C4-2B (cell line): ENCODE results near the gene REEP6.

Experiments used
- CTCF ChIP-seq: fragments of 450-650 bp; conservative IDR thresholded peaks from 2 replicates; pipeline ENCODE4 v1.5.1; 2017; ENCODE audit warnings: mild to moderate bottlenecking
- ZFX ChIP-seq: fragments of 450-650 bp; IDR thresholded peaks from 2 replicates; pipeline ENCODE4 v1.6.1; 2017

- TF ChIP-seq CTCF (no peak), ZFX (no peak)
These were observed 33.8 kb upstream of the REEP6 start for GRCh38 chr19:1457031-1457739.
